Tibial nerve (tissue), 3 donors: ENCODE data around the gene RBFOX1.

Experiments used
- POLR2A ChIP-seq, 2 donors: fragments of 450-650 bp; IDR thresholded peaks; one replicate each; pipeline ENCODE4 v1.6.1; 2017; ENCODE audit warnings: antibody characterized with exemption in 2 of 2, mild to moderate bottlenecking in 2 of 2, moderate library complexity in 2 of 2
- TF ChIP-seq, protein P1 (sequence below), 5 experiments: fragments of 200-600 bp in 3 of 5; fragments of 450-650 bp in 2 of 5; sonication (generic) in 3 of 5; IDR thresholded peaks; one replicate each; pipeline ENCODE4 v1.5.1; 2016 to 2019; ENCODE audit warnings: antibody characterized with exemption in 5 of 5, mild to moderate bottlenecking in 3 of 5, moderate library complexity in 2 of 5

DNA sequence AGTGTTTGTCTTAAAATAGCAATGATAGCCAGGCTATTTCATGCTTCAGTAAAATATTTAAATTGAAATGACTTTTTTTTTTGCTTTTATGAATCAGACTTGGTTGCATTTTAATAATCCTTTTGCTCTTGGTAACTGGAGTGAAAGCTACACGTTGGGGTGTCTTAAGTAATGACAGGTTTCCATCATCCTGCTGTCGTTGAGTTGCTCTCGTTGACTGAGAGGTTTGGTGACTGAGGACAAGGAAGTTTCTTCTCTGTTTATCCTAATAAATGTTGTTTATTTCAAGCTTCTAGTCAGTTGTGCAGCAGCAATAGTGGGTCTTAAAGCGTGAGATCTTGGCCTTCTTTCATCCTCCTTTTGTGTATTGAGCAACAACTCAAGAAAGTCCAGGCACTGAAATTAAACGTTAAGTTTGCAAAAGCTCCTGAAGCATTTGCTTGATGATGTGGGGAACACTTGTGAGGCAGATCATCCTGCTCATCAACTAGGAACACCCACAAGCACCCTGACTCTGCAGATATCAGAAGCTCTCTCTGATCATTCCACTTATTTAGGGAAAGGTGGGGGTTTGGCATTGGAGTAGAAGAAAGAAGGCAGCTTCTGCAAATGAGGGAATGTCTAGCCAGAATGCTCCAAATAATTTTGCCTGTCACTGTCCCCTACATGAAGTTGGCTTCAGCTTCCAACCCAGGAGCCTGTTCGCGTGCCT lies 179.1 kb downstream of the RBFOX1 start:
- TF ChIP-seq, protein P1, sequence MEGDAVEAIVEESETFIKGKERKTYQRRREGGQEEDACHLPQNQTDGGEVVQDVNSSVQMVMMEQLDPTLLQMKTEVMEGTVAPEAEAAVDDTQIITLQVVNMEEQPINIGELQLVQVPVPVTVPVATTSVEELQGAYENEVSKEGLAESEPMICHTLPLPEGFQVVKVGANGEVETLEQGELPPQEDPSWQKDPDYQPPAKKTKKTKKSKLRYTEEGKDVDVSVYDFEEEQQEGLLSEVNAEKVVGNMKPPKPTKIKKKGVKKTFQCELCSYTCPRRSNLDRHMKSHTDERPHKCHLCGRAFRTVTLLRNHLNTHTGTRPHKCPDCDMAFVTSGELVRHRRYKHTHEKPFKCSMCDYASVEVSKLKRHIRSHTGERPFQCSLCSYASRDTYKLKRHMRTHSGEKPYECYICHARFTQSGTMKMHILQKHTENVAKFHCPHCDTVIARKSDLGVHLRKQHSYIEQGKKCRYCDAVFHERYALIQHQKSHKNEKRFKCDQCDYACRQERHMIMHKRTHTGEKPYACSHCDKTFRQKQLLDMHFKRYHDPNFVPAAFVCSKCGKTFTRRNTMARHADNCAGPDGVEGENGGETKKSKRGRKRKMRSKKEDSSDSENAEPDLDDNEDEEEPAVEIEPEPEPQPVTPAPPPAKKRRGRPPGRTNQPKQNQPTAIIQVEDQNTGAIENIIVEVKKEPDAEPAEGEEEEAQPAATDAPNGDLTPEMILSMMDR (IDR thresholded peaks at IDR 0.05), result no peak
- TF ChIP-seq POLR2A (IDR thresholded peaks at IDR 0.05), result no peak
